Activated CD8-positive, alpha-beta T cell treated with anti-CD3 and anti-CD28 coated beads for 36 hours (primary cell): ENCODE results near the gene WFDC1. TPM values are rescaled to one million over a fixed set of nuclear protein-coding genes. Genes with fewer than 3 reads are reported as not detected.

Experiments used
- ATAC-seq: fragments of 200-7000 bp; cut with Tn5 transposase; one replicate; pipeline ENCODE4 v1.10.0; 2021; ENCODE audit warnings: mild to moderate bottlenecking, moderate library complexity
- CTCF ChIA-PET: fragments of 350-600 bp; sonication (Branson Sonifier 250); formaldehyde crosslinking; loops from one replicate; lab custom pipeline; 2021; ENCODE audit warnings: antibody characterized with exemption; lab: Charles Lee
- POLR2A ChIA-PET: fragments of 350-600 bp; sonication (Branson Sonifier 250); formaldehyde crosslinking; loops from one replicate; lab custom pipeline; 2021; ENCODE audit warnings: antibody characterized with exemption; lab: Charles Lee
- DNase-seq: peaks from one replicate; pipeline ENCODE4 v3.0.0-alpha.2; 2020
- H3K27ac Mint-ChIP-seq: one replicate; pipeline ENCODE4 v1.8.0; 2021; ENCODE audit warnings: mild to moderate bottlenecking, mixed read lengths
- H3K27me3 Mint-ChIP-seq: one replicate; pipeline ENCODE4 v1.8.0; 2021; ENCODE audit warnings: mixed read lengths
- H3K36me3 Mint-ChIP-seq: one replicate; pipeline ENCODE4 v1.8.0; 2021; ENCODE audit warnings: low read depth, mixed read lengths
- H3K4me1 Mint-ChIP-seq: one replicate; pipeline ENCODE4 v1.8.0; 2021; ENCODE audit warnings: low read depth, mixed read lengths
- H3K4me3 Mint-ChIP-seq: one replicate; pipeline ENCODE4 v1.8.0; 2021; ENCODE audit warnings: mild to moderate bottlenecking, moderate library complexity, mixed read lengths
- H3K9me3 Mint-ChIP-seq: one replicate; pipeline ENCODE4 v1.8.0; 2021; ENCODE audit warnings: mixed read lengths
- intact Hi-C: fragments of 100-400 bp; cut with micrococcal nuclease; formaldehyde crosslinking; loops from one replicate; pipeline ENCODE4 v1.10.0; 2022
- total RNA-seq, 2 experiments: library from RNA; stranded (reverse); gene quantifications; one replicate each; pipeline ENCODE4 v1.2.3, GENCODE V29; 2021
- TF ChIP-seq, protein P1 (sequence below): fragments of 200-600 bp; IDR thresholded peaks from one replicate; pipeline ENCODE4 v1.8.0; 2022; ENCODE audit warnings: antibody characterized with exemption, mild to moderate bottlenecking

WFDC1 gene
- total RNA-seq, 2 experiments from 2014 or later: not detected

DNA sequence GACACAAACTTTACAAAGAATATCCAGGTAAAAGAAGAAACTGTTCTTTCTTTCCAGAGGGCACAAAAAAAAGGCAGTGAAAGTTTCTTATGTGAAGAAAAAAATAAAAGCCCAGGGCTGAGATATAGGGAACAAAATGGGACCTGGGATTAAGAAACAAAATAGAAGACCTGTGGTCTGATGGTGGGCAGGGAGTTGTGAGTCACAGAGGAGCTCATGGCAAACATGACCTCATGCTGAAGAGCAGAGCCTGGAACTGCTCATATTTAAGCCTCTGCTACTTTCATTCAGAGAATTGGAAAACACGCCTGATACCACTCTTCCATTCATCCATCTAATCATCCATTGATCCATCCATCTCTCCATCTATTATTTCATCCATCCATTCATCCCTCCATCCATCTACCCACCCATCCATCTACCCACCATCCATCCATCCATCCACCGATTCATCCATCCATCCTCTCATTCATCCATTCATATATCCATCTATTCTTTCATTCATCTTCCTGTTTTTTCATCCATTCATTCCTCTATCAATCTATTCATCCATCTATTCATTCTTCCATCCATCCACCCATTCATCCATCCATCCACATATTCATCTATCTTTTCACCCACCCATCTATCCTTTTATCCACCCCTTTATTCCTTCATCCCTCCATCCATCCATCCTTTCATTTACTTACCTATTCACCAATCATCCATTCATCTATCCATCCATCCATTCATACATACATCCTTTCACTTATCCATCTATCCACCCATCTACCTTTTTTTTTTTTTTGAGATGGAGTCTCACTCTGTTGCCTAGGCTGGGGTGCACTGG lies 30.0 kb downstream of the WFDC1 start:
- no peaks in the 10 kb centered on the region for H3K36me3 Mint-ChIP-seq
- DNase-seq (no peak), ATAC-seq (no peak)
- H3K4me3 Mint-ChIP-seq: no peak overlapping the region
- CTCF ChIA-PET: interaction anchor here (1.0 kb wide), 1 partner anchor 17 kb away, joined by 3 read pairs; no protein-coding TSS in a partner anchor
- H3K27me3 Mint-ChIP-seq: peaks cover 2% of the 10 kb centered on the region
- no peak overlapping the region for H3K27ac Mint-ChIP-seq
- POLR2A ChIA-PET: no interaction called here
- TF ChIP-seq, protein P1, sequence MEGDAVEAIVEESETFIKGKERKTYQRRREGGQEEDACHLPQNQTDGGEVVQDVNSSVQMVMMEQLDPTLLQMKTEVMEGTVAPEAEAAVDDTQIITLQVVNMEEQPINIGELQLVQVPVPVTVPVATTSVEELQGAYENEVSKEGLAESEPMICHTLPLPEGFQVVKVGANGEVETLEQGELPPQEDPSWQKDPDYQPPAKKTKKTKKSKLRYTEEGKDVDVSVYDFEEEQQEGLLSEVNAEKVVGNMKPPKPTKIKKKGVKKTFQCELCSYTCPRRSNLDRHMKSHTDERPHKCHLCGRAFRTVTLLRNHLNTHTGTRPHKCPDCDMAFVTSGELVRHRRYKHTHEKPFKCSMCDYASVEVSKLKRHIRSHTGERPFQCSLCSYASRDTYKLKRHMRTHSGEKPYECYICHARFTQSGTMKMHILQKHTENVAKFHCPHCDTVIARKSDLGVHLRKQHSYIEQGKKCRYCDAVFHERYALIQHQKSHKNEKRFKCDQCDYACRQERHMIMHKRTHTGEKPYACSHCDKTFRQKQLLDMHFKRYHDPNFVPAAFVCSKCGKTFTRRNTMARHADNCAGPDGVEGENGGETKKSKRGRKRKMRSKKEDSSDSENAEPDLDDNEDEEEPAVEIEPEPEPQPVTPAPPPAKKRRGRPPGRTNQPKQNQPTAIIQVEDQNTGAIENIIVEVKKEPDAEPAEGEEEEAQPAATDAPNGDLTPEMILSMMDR: no peak
- no peaks in the 10 kb centered on the region for H3K9me3 Mint-ChIP-seq
- intact Hi-C loops: no loop called here
- H3K4me1 Mint-ChIP-seq: no peaks in the 10 kb centered on the region

DNA sequence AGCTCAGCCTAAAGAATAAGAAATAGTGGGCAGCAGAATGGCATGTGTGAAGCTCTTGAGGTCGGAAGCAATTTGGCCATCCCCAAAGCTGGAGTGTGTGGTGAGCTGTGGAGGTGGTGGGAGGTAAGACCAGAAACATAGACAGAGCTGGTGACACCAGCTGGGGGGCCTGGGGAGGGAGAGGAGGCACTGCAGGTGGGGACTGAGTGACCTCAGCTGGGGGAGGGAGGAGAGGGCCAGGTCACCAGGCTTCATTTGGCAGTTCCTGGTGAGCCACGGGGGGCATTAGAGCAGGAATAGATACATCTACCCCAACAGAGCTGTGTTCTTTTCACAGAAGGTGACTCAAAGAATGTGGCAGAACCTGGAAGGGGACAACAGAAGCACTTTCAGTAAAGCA lies 31.9 kb downstream of the WFDC1 start:
- ChIA-PET POLR2A (interaction anchor here (0.6 kb wide), 1 partner anchor 384 kb away, joined by 3 read pairs; no protein-coding TSS in a partner anchor), CTCF (interaction anchor here (0.8 to 1.0 kb wide), 2 partner anchors 19 to 50 kb away, joined by 3 read pairs; no protein-coding TSS in a partner anchor)
- ATAC-seq: no peak
- no peaks in the 10 kb centered on the region for H3K9me3 Mint-ChIP-seq
- no peak overlapping the region for H3K4me3 Mint-ChIP-seq
- peaks cover 2% of the 10 kb centered on the region for H3K27me3 Mint-ChIP-seq
- no peak for DNase-seq
- no peak overlapping the region for H3K27ac Mint-ChIP-seq
- intact Hi-C loops: no loop called here
- no peaks in the 10 kb centered on the region for H3K36me3 Mint-ChIP-seq
- no peaks in the 10 kb centered on the region for H3K4me1 Mint-ChIP-seq
- TF ChIP-seq, protein P1: no peak

DNA sequence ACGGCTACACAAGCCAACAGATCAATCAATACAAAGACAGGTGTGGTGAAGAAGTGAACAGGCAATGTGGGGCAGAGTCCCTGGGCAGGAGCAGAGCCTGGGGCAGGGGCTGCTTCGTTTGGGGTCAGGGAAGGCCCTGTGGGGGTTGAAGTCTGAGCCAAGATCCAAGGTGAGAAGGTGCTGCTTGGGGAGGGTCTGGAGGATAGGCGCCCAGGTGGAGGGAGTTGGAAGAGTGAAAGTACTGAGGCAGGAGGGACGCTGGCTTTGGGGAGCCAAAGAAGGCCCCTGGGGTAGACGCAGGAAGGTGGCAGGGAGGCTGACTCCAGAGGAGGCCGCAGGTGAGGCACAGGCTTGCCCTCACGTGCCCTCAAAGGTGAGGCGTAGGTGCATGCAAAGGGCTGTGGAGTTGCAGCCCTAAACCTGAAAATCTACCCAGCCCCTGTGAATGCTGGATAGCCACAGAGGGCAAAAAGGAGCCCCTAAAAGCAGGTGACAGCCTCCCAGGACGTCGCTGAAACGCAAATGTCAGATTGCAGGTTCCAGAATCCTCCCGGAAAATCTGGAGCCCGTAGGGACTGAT lies 33.3 kb downstream of the WFDC1 start:
- H3K36me3 Mint-ChIP-seq: no peaks in the 10 kb centered on the region
- ATAC-seq (no peak), DNase-seq (no peak)
- ChIA-PET CTCF (no interaction called here), POLR2A (no interaction called here)
- H3K27ac Mint-ChIP-seq: no peak overlapping the region
- intact Hi-C loops: no loop called here
- no peaks in the 10 kb centered on the region for H3K9me3 Mint-ChIP-seq
- H3K4me3 Mint-ChIP-seq: no peak overlapping the region
- no peaks in the 10 kb centered on the region for H3K4me1 Mint-ChIP-seq
- TF ChIP-seq, protein P1: no peak
- H3K27me3 Mint-ChIP-seq: no peaks in the 10 kb centered on the region

DNA sequence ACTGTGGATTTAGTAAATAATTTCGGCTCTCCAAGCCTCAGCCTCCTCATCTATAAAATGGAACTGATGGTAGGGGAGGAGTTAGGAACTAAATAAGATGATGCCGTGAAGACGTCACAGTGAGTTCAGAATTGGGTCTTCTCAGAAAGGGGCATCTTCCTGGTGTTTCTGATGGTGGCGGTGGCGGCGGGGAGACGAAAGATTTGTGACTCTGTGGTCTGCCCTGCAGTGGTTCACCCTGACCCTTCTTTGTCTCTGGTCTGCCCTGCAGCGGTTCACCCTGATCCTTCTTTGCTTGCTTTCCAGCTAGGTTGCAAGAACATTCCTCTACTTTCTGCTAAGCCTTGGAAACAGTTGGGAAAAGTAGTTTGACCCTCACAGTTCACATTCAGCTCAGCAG lies 34.3 kb downstream of the WFDC1 start:
- H3K27me3 Mint-ChIP-seq: no peaks in the 10 kb centered on the region
- H3K4me3 Mint-ChIP-seq: no peak overlapping the region
- no peaks in the 10 kb centered on the region for H3K9me3 Mint-ChIP-seq
- no peaks in the 10 kb centered on the region for H3K4me1 Mint-ChIP-seq
- CTCF ChIA-PET: no interaction called here
- intact Hi-C loops: no loop called here
- no peak overlapping the region for H3K27ac Mint-ChIP-seq
- POLR2A ChIA-PET: interaction anchor here (0.7 kb wide), 1 partner anchor 49 kb away, joined by 3 read pairs; no protein-coding TSS in a partner anchor
- H3K36me3 Mint-ChIP-seq: no peaks in the 10 kb centered on the region
- ATAC-seq (no peak), DNase-seq (no peak)
- TF ChIP-seq, protein P1: no peak
